GM19351 (cell line): ENCODE results near the gene PWWP2A.

Experiments used
- ATAC-seq: cut with Tn5 transposase; IDR thresholded peaks from one replicate; pipeline ENCODE4 v1.9.1; 2021; ENCODE audit warnings: mild to moderate bottlenecking, moderate library complexity; ENCODE audit not compliant: unreplicated experiment

PWWP2A gene

DNA sequence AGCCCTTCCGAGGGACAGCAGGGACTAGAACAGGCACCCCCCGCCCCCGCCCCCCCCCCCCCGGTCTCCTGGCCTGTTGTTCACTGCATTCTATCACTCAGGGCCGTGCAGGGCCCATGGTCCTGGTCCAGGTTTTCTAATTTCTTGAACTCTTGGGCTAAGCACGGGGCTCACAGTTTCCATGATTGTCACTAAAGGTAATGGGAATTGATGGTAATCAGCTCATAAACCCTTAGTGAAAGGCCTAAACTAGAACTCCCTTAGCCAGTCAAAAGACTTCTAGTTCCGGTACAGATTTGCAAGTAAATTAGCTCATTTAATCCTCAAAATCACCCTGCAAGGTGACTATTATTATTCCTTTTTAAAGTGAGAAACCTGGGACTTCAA is 14.7 kb upstream of the PWWP2A start:
- no peak for ATAC-seq

DNA sequence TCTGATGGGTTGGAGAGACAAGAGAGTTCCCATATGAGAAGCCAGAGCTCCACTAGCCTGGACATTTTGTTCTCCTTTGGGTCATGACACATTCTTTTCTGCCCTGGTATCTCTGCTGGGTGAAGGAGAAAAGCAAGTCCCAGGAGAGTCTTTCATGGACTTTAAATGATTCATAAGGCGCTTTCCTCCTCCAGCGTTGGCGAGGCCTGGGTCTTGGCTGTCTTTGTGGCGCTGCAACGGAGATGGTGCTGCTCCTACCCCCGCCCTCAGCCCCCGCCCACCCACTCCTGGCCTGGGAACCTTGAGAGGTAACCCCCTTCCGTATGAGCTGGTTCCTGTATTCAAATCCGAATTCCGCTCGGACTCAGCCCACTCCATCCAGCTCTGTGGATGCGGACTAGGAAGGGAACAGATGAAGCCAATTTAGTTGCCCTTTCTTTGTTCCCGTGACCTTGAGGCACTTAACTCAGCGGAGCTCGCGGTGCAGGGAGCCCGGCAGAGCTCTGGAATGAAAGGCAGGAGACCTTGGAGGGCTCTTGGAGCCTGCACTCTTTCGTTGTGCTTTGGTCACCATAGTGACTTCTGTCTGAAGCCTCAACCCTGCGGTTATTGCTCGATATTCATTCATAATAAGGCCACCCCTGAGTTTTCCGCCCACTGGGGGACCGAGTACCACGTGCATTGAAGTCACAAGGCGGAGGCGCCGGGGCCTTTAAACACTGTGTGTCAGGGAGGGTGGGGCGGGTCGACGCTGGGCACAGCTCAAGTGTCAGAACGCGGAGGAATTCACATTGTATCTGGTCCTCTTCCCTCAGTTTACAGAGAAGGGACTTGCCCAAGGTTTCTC is 14.0 kb upstream of the PWWP2A start:
- ATAC-seq, result no peak

- no peak for ATAC-seq
Measured at GRCh38 chr5:160129841-160130240, 10.6 kb upstream of the PWWP2A start.

DNA sequence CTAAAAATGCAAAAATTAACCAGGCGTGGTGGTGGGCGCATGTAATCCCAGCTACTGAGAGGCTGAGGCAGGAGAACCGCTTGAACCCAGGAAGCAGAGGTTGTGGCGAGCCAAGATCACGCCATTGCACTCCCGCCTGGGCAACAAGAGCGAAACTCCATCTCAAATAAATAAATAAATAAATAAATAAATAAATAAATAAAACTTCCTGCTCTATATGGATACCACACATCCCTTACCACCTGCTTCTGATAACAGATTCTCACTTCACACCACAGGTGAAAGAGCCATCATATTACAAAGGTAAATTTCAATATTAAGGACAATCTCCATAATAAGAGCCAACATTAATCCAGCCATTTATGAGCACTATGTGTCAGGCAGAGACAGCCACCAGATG is 9.4 kb upstream of the PWWP2A start:
- ATAC-seq, result no peak

DNA sequence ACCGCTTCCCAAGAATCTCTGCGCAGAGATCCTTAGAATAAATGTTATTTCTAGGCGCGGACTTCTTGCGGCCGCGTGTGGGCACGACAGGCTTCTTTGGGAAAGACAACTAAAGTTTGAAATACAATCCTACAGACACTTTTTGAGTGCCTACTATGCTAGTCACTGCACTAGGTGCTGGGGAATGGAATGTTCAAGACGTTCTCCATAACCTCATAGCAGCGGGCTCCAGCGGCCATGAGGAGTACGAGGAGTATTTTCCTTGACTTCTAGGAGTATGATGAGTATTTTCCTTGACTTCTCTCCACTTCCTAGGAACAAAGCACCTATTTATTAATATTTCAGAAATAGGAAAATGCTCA is 636 bp upstream of the PWWP2A start:
- ATAC-seq, result peak; percentile 3

DNA sequence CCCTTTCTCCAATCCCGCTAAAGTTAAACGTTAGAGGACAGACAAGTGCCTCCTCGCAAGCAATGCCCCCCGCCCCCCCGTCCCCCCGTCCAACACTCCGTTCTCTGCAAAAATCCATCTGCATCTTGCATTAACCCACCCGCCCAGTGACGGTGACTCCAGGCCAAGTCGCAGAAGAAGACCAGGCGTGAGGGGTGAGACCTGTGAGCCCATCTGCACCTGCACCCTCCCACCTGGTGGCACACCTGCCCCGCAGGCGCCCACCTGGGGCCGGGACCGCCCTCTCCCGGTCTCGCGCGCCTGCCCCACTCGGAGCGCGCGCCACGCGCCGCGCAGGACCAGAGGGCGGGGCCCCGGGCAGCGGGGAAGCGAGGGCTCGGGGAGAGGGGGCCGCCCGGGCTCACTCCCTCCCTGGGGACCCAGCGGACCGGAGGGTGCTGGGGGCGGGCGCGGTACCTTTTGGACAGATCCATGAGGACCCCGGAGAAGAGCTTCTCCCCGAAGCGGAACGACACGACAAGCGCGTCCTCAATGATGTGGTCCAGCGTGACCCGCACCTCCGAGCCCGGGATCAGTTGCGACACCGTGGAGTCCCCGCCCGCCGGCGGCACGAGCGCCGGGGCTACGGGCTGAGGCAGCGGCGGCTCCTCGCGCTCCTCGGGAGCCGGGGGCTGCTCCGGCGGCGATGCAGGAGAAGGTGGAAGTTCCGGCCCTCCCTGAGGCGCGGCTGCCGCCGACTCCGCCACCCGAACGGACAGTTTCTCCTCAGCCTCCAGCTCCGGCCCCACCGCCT is 705 bp downstream of the PWWP2A start:
- ATAC-seq, result peak; percentile 28

GRCh38 chr5:160116991-160117390 is 2.3 kb downstream of the PWWP2A start:
- ATAC-seq, result no peak

DNA sequence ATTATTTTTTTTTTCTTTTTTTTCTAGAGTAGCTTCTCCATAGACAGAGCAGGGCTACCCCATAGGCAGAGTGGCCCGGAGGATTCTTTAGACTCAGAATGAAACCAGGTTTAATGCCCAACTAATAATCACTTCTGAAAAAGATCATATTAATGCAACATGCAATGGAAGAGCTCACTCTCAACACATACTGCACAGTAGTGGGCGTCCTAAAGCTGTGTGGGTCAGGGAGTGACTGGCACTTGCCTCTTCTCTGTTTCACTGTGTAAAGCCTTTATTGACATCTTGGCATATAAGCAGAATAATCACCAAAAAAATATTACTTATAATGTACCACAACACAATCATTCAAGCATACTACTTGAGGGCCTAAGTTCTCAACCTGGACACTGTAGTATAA is 11.1 kb downstream of the PWWP2A start:
- no peak for ATAC-seq

DNA sequence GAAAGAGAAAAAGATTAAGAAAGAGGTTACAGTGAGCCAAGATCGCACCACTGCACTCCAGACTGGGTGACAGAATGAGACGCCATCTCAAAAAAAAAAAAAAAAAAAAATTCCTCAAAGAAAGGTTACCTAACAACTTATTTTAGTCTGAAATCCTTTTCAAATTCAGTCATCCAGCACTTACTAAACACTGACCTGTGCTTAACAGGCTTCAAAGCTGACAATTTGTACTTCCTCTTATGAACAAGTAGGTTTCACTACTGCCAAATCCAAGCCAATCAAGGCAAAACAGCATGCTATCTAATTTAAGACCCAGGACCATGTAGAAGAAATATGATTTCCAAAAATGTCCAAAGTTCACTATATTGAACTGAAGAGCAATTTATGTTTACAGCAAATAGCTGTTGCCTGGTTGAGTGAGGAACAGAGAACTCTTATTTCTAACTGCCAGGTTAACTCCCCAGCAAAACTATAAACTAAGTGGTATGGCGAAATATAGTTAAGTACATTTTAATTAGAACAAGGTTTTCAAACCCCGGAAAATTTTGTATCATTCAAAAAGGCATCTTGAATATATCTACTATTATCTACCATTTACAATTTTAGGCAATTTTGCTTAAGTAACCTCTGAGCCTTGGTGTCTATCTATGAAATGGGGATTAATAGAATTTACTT is 13.4 kb downstream of the PWWP2A start:
- peak; percentile 80 for ATAC-seq

DNA sequence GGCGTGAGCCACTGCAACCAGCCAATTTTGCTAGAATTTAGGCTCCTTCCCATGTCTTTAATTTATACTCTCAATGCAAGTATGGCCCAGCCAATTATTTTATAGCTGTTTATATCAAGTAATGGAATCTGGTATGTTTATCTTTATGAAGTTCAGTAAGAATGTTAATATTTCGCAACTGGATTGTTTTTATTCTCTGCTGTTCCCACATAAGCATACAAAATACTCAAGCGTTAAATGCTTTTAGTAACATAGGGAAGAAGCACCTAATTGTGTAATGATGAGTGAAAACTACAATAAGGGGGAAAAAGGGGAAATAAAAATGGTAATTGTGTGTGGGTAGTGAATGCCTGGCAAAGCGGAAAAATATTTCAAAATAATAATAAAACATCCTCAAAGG is 21.3 kb downstream of the PWWP2A start:
- no peak for ATAC-seq

GRCh38 chr5:160096178-160096577 is 23.1 kb downstream of the PWWP2A start:
- no peak for ATAC-seq

DNA sequence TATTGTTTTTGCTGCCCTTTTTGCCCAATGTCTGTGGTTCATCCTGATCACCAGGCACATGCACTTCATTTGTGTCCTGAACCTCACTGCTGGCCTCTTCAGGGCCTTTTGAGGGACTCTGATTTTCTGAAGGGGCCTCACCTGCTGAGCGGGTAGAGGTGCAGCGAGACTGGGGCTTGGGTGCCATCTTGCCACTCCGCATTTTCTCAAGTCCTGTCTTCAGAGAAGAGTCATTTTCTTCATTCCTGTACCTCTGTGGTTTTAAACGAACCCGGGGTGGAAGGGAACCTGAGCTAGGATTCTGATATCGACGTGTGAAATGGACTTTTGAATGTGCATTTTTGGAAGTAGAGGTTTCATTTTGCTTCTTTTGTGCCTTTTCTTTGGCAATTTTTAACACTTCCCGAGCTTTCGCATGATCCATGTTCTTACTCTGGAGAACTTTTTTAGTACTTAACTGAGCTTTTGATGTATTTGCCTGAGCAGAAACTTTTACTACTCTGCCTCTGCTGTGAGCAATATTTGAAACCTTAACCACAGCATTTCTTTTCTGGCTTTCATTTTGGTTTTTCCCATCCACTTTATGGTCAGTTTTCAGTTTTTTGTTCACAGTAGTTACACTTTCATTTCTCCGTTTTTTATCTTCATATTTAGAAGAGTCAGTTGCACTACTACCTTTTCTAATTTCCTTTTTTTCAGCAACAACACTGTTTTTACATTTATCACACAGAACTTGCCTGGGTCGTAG is 26.1 kb downstream of the PWWP2A start:
- ATAC-seq, result peak; percentile 72

DNA sequence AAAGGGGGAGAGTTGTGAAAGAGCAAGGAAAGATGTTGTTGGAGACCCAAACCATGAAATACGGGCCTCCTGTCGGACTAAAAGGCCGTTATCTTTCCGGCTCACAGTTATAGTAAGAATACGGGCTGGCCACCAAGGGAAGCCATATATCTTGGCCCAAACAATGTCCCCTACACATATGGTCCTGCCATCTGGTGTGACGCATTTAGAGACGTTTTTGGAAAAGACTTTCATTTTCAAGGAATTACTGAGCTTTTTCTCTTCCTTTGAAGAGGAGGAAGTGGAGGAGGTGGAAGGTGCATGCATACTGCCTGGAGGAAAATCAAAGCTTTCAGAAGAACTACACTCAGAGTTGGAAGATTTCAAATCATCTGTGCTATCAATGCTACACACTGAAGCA is 26.7 kb downstream of the PWWP2A start:
- ATAC-seq, result peak; percentile 10

DNA sequence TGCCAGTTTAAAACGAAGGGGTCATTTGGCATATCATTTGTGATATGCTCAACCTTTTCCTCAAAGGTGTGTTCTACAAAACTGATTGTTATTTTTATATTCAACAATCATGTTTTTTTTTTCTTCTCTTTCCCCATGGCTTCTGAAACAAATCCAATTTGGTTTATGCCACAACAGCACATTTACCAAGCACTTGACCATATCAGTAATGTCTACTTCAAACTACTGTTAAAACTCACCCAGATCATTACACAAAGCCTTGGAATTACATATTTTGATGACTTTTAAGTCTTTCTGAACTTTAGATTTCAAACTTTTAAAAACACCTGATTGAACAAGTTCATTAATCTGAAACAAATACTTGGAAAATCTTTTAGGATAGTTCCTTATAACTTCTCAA is 29.2 kb downstream of the PWWP2A start:
- ATAC-seq, result no peak

DNA sequence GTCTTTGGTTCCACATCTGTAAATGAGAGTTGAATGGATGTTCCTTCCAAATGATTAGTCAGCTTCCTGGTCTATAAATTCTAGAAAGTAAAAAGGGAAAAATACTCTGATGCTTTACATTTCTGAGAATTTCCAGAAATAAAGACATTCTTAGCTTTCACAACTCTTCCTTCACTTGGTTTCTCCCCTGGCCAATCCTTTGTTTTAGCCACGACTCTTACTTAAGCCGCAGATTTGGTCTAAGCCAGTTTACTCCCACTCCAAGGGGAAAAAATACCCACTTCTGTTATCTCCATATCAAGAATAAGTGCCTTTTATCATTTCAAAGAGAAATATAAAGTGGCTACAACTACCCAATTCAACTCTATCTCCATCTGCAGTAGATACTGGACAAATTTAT is 29.7 kb downstream of the PWWP2A start:
- no peak for ATAC-seq

DNA sequence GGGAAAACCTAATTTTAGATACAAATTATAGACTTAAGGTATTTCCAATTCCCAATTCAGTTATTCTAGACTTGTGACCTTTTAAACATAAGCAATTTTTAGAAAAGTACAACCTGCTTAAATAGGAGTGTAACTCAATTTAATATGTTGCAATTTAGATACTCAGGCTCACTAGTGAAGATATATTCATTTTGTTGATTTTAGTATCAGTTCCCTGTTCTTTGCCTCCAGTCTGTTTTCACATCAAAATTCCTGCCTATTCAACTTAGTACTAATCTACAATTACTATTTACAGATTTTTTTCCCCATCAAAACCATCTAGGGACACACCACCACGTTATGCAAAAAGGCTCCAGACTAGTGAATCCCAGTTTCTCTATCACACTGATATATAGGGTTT is 30.4 kb downstream of the PWWP2A start:
- ATAC-seq, result no peak

DNA sequence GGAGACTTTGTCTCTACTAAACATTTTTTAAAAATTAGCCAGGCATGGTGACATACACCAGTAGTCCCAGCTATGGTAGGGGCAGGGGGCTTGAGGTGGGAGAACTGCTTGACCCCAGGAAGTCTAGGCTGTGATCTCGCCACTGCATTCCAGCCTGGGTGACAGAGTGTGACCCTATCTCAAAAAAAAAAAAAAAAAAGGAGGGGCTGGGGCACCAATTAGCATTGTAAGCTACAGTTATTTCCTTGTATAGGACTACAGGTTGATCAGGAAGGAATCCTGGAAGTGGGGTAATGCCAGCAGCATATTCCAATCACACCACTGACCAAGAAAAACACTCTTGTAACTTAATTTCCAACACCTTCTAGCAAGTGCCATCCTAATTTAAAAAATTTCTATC is 32.1 kb downstream of the PWWP2A start:
- ATAC-seq, result no peak

DNA sequence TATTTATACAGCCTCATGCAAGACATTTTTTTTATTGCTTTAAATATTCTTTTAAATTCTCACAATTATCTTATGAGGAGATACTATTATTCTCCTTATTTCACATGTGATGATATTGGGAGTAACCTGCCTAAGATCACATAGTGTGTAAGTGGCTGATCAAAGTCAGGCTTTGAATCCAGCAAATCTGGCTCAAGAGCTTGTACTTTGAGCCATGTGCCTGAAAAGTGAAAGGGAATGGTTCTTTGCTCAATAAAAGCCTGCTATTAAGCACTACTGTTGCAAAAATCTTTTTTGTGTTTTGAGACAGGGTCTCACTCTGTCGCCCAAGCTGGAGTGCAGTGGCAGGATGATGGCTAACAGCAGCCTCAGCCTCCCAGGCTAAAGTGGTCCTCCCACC is 35.1 kb downstream of the PWWP2A start:
- ATAC-seq, result no peak

DNA sequence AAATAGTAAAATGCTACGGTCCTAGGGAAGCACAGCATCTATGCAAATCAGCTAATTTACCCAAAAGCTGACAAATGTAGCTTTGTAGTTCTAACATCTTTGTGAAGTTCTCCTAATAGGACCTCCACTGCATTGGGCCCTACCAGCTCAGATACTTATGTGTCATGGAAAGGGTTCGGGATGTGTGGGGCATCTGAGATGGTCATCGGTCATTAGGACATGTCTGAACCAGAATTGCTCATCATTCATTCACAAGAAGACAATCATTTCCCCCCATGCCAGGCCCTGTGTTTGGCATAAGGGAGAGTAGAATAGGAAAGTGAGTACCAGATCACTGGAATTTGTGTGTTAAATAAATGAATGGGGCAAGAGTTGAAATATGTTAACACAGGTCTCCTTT is 35.7 kb downstream of the PWWP2A start:
- no peak for ATAC-seq

DNA sequence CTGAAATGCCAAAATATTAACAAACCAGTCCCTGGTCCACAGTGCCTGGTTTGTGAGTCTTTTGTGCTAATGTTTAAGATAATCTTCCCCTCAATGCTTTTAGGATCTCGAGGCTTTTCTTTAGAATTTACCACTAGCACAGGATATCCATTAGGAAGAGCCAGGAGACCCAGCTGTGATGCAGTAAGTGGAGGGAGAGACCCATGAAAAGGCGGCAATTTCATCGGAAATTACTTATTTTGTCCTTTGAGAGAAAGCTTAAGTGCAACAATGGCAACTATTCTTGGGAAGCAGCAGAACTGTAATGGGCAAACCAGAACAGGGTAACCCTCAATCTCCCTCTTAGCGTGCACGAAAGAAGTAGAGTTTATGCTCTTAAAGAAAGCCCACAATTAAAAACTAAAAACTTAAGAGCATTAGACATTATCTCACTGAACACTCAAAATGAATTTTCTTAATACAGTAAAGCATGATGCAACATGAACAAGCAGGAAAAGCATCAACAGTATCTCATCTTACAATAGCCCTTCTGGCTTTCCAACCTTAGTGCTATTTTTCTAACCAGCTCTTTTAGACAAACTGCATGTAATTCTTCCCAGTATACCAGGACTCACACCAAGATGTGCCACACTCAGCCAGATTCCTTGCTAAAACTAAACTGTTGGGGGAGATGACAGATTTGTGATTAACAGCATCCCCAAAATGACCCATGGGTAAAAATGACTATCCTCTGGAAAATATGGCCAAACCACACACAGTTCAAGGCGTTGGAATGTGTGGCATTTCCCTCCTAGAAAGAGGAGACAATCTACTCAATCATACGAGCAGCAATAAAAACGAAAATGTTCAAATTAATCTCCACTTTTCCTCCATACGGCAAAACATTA is 36.4 kb downstream of the PWWP2A start:
- ATAC-seq, result no peak
